Measurements from ENCODE around the gene UGT1A9. TPM values are rescaled to one million over a fixed set of nuclear protein-coding genes. Genes with fewer than 3 reads are reported as not detected.
"Not testable (repeated sequence)": the region's sequence is repeated elsewhere in the genome, so short reads cannot be mapped to it uniquely, and the experiment has no call there.

UGT1A9 gene
- total RNA-seq, 1 donor from 2014 or later = 0.10 TPM

- H3K27ac Mint-ChIP-seq (ENCODE audit: unreplicated experiment) = no peak within 1 kb of the TSS
- TF ChIP-seq CTCF (IDR thresholded peaks at IDR 0.05) = no peak
- H3K4me1 Mint-ChIP-seq (ENCODE audit: low read depth) = peaks cover 31% of the 10 kb centered on the region
- H3K27me3 Mint-ChIP-seq (ENCODE audit: low read depth) = no peaks in the 10 kb centered on the region
- no peaks in the 10 kb centered on the region for H3K9me3 Mint-ChIP-seq (ENCODE audit: low read depth)
- H3K36me3 Mint-ChIP-seq (ENCODE audit: low read depth) = no peaks in the 10 kb centered on the region
- no peak for DNase-seq (ENCODE audit: low spot score)
- H3K4me3 Mint-ChIP-seq (ENCODE audit: unreplicated experiment) = no peak within 1 kb of the TSS
Observed at GRCh38 chr2:233712611-233713261, 41.0 kb downstream of the UGT1A9 start, which contains the start of gene UGT1A5. TSS of gene UGT1A5 (plus strand) at chr2:233712907. CDS start at chr2:233712992, 85 bp downstream.

- no peak for DNase-seq (ENCODE audit: low spot score)
- no peaks in the 10 kb centered on the region for H3K9me3 Mint-ChIP-seq (ENCODE audit: low read depth)
- peaks cover under 1% of the 10 kb centered on the region for H3K36me3 Mint-ChIP-seq (ENCODE audit: low read depth)
- TF ChIP-seq CTCF (IDR thresholded peaks at IDR 0.05) = no peak
- peaks cover 26% of the 10 kb centered on the region for H3K4me1 Mint-ChIP-seq (ENCODE audit: low read depth)
- H3K4me3 Mint-ChIP-seq (ENCODE audit: unreplicated experiment) = no peak overlapping the region
- H3K27ac Mint-ChIP-seq (ENCODE audit: unreplicated experiment) = no peak overlapping the region
- H3K27me3 Mint-ChIP-seq (ENCODE audit: low read depth) = peaks cover 2% of the 10 kb centered on the region
Observed at GRCh38 chr2:233713262-233713615, 41.5 kb downstream of the UGT1A9 start.

GRCh38 chr2:233714121-233714520 is 42.4 kb downstream of the UGT1A9 start:
- no peak overlapping the region for H3K4me3 Mint-ChIP-seq (ENCODE audit: unreplicated experiment)
- H3K9me3 Mint-ChIP-seq (ENCODE audit: low read depth) = no peaks in the 10 kb centered on the region
- H3K27me3 Mint-ChIP-seq (ENCODE audit: low read depth) = peaks cover 6% of the 10 kb centered on the region
- peaks cover 19% of the 10 kb centered on the region for H3K4me1 Mint-ChIP-seq (ENCODE audit: low read depth)
- no peak for TF ChIP-seq CTCF (IDR thresholded peaks at IDR 0.05)
- H3K27ac Mint-ChIP-seq (ENCODE audit: unreplicated experiment) = no peak overlapping the region
- DNase-seq (ENCODE audit: low spot score) = no peak
- peaks cover 3% of the 10 kb centered on the region for H3K36me3 Mint-ChIP-seq (ENCODE audit: low read depth)

GRCh38 chr2:233718552-233718951 is 46.9 kb downstream of the UGT1A9 start, which contains the start of gene UGT1A4:
TSS of gene UGT1A4 (plus strand) at chr2:233718736. CDS start at chr2:233718821, 85 bp downstream.
- Mint-ChIP-seq H3K27me3 (ENCODE audit: low read depth) (peaks cover 9% of the 10 kb centered on the region), H3K4me3 (ENCODE audit: unreplicated experiment) (no peak within 1 kb of the TSS), H3K36me3 (ENCODE audit: low read depth) (peaks cover 5% of the 10 kb centered on the region), H3K9me3 (ENCODE audit: low read depth) (peaks cover 3% of the 10 kb centered on the region), H3K27ac (ENCODE audit: unreplicated experiment) (no peak within 1 kb of the TSS), H3K4me1 (ENCODE audit: low read depth) (no peaks in the 10 kb centered on the region)
- no peak for TF ChIP-seq CTCF (IDR thresholded peaks at IDR 0.05)
- DNase-seq (ENCODE audit: low spot score) = no peak

- Mint-ChIP-seq H3K27ac (ENCODE audit: unreplicated experiment) (no peak within 1 kb of the TSS), H3K9me3 (ENCODE audit: low read depth) (no peaks in the 10 kb centered on the region), H3K4me3 (ENCODE audit: unreplicated experiment) (no peak within 1 kb of the TSS), H3K4me1 (ENCODE audit: low read depth) (no peaks in the 10 kb centered on the region), H3K36me3 (ENCODE audit: low read depth) (no peaks in the 10 kb centered on the region), H3K27me3 (ENCODE audit: low read depth) (peaks cover 34% of the 10 kb centered on the region)
- TF ChIP-seq CTCF (IDR thresholded peaks at IDR 0.05) = no peak
- DNase-seq (ENCODE audit: low spot score) = no peak
Observed at GRCh38 chr2:233728723-233729301, 57.1 kb downstream of the UGT1A9 start, which contains the start of gene UGT1A3. TSS of gene UGT1A3 (plus strand) at chr2:233729042. CDS start at chr2:233729127, 85 bp downstream.

- H3K4me1 Mint-ChIP-seq (ENCODE audit: low read depth); DNase-seq (ENCODE audit: low spot score); H3K9me3 Mint-ChIP-seq (ENCODE audit: low read depth); H3K36me3 Mint-ChIP-seq (ENCODE audit: low read depth); H3K27ac Mint-ChIP-seq (ENCODE audit: unreplicated experiment); H3K4me3 Mint-ChIP-seq (ENCODE audit: unreplicated experiment): not testable (repeated sequence)
- peaks cover 28% of the 10 kb centered on the region for H3K27me3 Mint-ChIP-seq (ENCODE audit: low read depth)
Observed at GRCh38 chr2:233736868-233737653, 65.4 kb downstream of the UGT1A9 start.
